Measurements from ENCODE around the gene RAI2. TPM values are rescaled to one million over a fixed set of nuclear protein-coding genes. Genes with fewer than 3 reads are reported as not detected.

The RAI2 gene
- total RNA-seq, 1 donor from 2014 or later = 32.1 TPM

DNA sequence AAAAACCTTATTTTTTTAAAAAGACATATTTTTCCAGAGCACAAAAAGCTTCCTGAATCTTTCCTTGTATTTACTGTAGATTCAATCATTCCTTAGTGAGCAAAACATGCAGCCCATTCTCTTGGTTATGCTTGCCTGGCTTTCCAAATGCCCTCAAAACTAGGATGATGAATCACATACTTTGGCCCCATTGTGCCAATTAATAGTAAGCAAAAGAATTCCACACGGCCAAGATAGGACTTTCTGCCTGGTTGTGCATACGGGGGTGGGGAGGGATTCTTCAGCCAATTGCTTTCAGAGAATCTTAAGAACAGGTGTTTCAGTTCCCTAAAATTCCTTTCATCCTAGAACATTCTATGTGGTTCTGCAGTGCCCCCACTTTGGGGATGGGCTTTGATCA is 7.0 kb downstream of the RAI2 start:
- Histone ChIP-seq H3K9me3 (no peaks in the 10 kb centered on the region), H3K4me1 (peaks cover 5% of the 10 kb centered on the region), H3K27me3 (no peaks in the 10 kb centered on the region), H3K4me3 (no peak overlapping the region), H3K36me3 (no peaks in the 10 kb centered on the region), H3K27ac (no peak overlapping the region)
- no peak for ATAC-seq
- no peak for TF ChIP-seq CTCF (IDR thresholded peaks at IDR 0.05)
- DNase-seq = no peak
- intact Hi-C loops (cut with DNase I) = no loop called here

DNA sequence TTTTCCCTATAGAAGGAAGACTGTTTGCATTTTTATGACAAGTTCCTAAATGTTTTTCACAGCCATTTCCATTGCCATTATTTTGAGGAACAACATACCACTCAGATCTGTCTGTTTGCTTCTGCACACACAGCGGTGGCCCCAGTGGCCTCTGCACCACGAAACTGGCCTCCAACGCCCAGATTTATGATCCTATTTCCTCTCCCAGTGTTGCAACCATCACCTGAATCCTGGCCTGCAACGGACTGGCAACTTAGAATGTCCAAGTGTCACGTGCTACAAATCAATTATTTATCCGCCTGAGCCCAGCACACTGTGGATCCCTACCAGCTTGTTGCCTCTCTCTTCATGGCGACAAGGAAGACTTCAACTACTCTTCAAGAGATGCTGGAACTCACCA is 9.2 kb downstream of the RAI2 start:
- H3K4me1 ChIP-seq = peaks cover 5% of the 10 kb centered on the region
- H3K27me3 ChIP-seq = no peaks in the 10 kb centered on the region
- H3K36me3 ChIP-seq = no peaks in the 10 kb centered on the region
- no peak overlapping the region for H3K4me3 ChIP-seq
- no peak overlapping the region for H3K27ac ChIP-seq
- no peak for DNase-seq
- no peak for TF ChIP-seq CTCF (IDR thresholded peaks at IDR 0.05)
- intact Hi-C loops (cut with DNase I) = no loop called here
- ATAC-seq = no peak
- no peaks in the 10 kb centered on the region for H3K9me3 ChIP-seq

DNA sequence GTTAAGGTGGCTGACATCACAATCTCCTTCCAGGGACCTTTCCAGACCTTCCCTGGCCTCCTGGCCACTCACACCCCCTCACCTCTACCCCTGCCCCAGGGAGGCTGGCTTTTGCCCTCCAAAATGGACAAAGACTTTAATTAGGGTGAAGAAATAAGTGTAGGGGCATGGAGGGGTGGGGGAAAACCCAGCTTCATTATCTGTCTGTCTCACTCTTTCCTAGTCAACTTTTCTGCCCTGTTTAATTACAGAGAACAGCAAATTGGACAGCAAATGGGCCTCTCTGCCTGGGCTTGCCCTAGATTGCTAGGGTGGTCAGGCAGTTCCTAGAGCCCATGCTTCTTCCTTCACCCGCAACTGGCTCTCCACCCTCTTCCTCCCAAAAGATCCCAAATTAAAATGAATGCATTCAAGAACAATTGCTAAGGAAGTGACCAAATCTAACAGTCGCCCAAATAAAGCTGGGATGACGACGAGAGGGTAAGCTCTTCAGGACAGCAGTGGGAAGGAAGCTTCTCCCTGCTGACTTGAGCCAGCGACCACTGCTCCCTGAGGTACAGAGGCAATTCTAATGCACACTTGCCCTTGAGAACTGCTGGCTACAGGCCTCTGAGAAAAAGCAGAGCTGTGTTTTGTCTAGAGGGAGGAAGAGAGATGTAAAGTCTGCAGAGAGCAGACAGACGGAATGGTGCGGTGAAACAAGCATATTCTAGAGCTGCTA is 12.4 kb downstream of the RAI2 start:
- Histone ChIP-seq H3K27ac (no peak overlapping the region), H3K36me3 (no peaks in the 10 kb centered on the region), H3K4me1 (no peaks in the 10 kb centered on the region), H3K4me3 (no peak overlapping the region), H3K9me3 (no peaks in the 10 kb centered on the region), H3K27me3 (no peaks in the 10 kb centered on the region)
- no peak for DNase-seq
- intact Hi-C loops (cut with DNase I) = no loop called here
- no peak for TF ChIP-seq CTCF (IDR thresholded peaks at IDR 0.05)
- ATAC-seq = no peak

DNA sequence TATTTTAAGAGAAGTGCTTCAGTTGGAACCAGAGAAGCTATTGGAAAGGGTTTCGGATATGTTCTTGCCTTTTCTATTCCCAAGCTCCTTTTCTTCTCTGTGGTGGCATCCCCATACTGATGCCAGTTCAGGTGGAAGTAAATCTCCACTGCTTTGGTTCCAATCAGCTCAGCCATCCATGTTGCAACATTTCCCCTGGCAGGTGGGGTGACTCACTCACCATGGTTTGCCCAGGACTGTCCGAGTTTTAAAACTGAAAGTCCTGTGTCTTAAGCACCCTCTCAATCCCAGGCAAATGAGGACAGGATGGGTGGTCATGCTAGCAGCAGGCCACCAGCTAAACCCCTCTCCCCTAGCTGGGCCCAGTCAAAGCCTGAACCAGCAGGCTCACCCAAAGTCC is 15.1 kb downstream of the RAI2 start:
- no peaks in the 10 kb centered on the region for H3K4me1 ChIP-seq
- H3K27ac ChIP-seq = peak overlapping the region; percentile 17
- ATAC-seq = peak; percentile 79
- intact Hi-C loops (cut with DNase I) = no loop called here
- no peak for TF ChIP-seq CTCF (IDR thresholded peaks at IDR 0.05)
- no peaks in the 10 kb centered on the region for H3K36me3 ChIP-seq
- H3K9me3 ChIP-seq = no peaks in the 10 kb centered on the region
- H3K27me3 ChIP-seq = no peaks in the 10 kb centered on the region
- no peak for DNase-seq
- no peak overlapping the region for H3K4me3 ChIP-seq

DNA sequence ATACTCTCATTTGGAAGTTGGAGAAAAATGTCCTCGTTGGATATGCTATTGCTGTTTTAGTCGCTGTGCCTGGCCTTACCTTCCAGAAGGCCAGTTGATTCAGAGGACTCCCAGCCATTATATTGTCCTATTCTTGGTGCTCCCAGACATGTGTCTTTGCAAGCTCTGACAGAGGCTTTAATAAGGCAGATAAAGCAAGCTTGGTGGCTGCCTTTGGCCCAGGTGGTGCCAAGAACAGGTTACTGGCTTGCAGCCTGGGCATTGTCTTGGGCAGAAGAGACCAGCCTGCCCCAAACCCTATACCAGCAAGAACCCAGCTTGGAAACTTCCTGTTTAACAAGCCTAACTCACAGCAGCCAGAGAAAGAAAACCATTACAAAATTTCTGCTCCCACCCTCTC is 16.9 kb downstream of the RAI2 start:
- H3K9me3 ChIP-seq = no peaks in the 10 kb centered on the region
- ATAC-seq (no peak), DNase-seq (no peak)
- no peak overlapping the region for H3K4me3 ChIP-seq
- intact Hi-C loops (cut with DNase I) = no loop called here
- no peak overlapping the region for H3K27ac ChIP-seq
- H3K36me3 ChIP-seq = no peaks in the 10 kb centered on the region
- TF ChIP-seq CTCF (IDR thresholded peaks at IDR 0.05) = no peak
- no peaks in the 10 kb centered on the region for H3K4me1 ChIP-seq
- H3K27me3 ChIP-seq = no peaks in the 10 kb centered on the region

Data from upper lobe of right lung (tissue), 1 donor.